ENCODE data around the gene ZNF232.

DNA sequence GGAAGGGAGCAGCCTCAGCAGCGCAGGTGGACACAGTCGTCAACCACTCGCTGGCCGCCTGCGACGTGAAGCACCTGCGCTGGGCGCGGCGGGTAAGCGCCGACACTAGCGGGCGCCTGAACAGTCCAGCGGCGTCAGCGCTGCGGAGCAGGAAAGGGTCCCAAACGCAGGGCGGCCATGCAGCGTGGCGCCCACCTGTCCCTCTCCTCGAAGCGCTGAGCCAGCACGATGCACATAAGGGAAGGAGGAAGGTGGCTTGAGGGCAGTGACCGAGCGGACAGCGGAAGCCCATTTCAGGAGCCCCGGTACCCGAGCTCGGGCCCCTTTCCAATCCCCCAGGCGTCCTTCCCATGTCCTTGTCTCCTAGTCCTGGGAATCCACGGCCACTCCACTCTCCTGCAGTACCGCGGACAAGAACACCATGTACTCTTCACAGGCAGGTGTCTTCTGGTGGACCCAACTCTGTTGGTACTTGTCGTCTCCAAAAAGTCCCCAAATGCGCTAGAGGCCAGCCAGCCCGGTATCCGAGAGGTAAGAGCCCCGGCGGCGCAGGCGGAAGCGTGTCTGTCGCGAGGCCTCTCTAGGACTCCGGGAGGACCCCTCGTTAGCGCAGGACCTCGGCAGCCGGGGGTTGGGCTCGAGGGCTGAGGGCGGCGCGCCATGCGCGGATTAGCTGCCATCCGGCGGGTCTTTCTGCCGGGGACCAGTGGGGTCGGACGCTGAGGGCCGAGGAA lies 14.4 kb downstream of the ZNF232 start:
- TF ChIP-seq, protein P1, sequence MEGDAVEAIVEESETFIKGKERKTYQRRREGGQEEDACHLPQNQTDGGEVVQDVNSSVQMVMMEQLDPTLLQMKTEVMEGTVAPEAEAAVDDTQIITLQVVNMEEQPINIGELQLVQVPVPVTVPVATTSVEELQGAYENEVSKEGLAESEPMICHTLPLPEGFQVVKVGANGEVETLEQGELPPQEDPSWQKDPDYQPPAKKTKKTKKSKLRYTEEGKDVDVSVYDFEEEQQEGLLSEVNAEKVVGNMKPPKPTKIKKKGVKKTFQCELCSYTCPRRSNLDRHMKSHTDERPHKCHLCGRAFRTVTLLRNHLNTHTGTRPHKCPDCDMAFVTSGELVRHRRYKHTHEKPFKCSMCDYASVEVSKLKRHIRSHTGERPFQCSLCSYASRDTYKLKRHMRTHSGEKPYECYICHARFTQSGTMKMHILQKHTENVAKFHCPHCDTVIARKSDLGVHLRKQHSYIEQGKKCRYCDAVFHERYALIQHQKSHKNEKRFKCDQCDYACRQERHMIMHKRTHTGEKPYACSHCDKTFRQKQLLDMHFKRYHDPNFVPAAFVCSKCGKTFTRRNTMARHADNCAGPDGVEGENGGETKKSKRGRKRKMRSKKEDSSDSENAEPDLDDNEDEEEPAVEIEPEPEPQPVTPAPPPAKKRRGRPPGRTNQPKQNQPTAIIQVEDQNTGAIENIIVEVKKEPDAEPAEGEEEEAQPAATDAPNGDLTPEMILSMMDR (IDR thresholded peaks at IDR 0.05): no peak
- no peak for TF ChIP-seq POLR2A (IDR thresholded peaks at IDR 0.05)
